HepG2 (cell line): Measurements from ENCODE around the gene SLC17A5. TPM values are rescaled to one million over a fixed set of nuclear protein-coding genes. Genes with fewer than 3 reads are reported as not detected.
A peak's percentile ranks its signal among the peaks of the same experiment; 100 is the strongest.

Experiments used
- ELK4 ChIP-seq: sonication (generic); formaldehyde crosslinking; IDR thresholded peaks from 2 replicates; pipeline ENCODE4 v1.9.0; 2021; ENCODE audit warnings: missing genetic modification reagents, borderline replicate concordance
- PRDM10 ChIP-seq: sonication (generic); formaldehyde crosslinking; IDR thresholded peaks from 2 replicates; pipeline ENCODE4 v1.4.0; 2020; ENCODE audit warnings: low read depth, missing genetic modification reagents
- RBM39 ChIP-seq: fragments of 200-400 bp; formaldehyde crosslinking; IDR thresholded peaks from one replicate; pipeline ENCODE4 v1.6.1; 2018; ENCODE audit warnings: antibody characterized with exemption, mild to moderate bottlenecking, low read depth, low read length; ENCODE audit not compliant: poor library complexity, severe bottlenecking
- ZBTB34 ChIP-seq: sonication (generic); formaldehyde crosslinking; IDR thresholded peaks from 2 replicates; pipeline ENCODE4 v1.8.0; 2022; ENCODE audit warnings: mild to moderate bottlenecking, missing genetic modification reagents
- ZFP36 ChIP-seq: fragments of 150-350 bp; IDR thresholded peaks from 2 replicates; pipeline ENCODE4 v1.6.1; 2018; ENCODE audit warnings: borderline replicate concordance, low read length, low read depth; ENCODE audit not compliant: partially characterized antibody
- ZHX1 ChIP-seq: sonication (generic); formaldehyde crosslinking; IDR thresholded peaks from 2 replicates; pipeline ENCODE4 v1.8.1; 2022; ENCODE audit warnings: low read depth, mild to moderate bottlenecking, missing genetic modification reagents
- ZNF235 ChIP-seq: sonication (generic); formaldehyde crosslinking; IDR thresholded peaks from 2 replicates; pipeline ENCODE4 v1.8.1; 2023; ENCODE audit warnings: mild to moderate bottlenecking, missing genetic modification reagents, borderline replicate concordance
- ZNF251 ChIP-seq: sonication (generic); formaldehyde crosslinking; IDR thresholded peaks from 2 replicates; pipeline ENCODE4 v1.9.0; 2021; ENCODE audit warnings: mild to moderate bottlenecking, missing genetic modification reagents
- ZNF414 ChIP-seq: sonication (generic); formaldehyde crosslinking; IDR thresholded peaks from 2 replicates; pipeline ENCODE4 v1.5.0; 2020; ENCODE audit warnings: missing genetic modification reagents
- ZNF567 ChIP-seq: sonication (generic); formaldehyde crosslinking; IDR thresholded peaks from 2 replicates; pipeline ENCODE4 v1.8.1; 2023; ENCODE audit warnings: mild to moderate bottlenecking, missing genetic modification reagents, borderline replicate concordance
- ZNF577 ChIP-seq: sonication (generic); formaldehyde crosslinking; IDR thresholded peaks from 2 replicates; pipeline ENCODE4 v1.4.0; 2020; ENCODE audit warnings: mild to moderate bottlenecking, low read depth, missing genetic modification reagents, borderline replicate concordance
- ZNF781 ChIP-seq: sonication (generic); formaldehyde crosslinking; IDR thresholded peaks from 2 replicates; pipeline ENCODE4 v1.5.1; 2020; ENCODE audit warnings: borderline replicate concordance, mild to moderate bottlenecking, missing genetic modification reagents; ENCODE audit errors: not compliant biosample characterization
- ZXDC ChIP-seq: sonication (generic); formaldehyde crosslinking; IDR thresholded peaks from 2 replicates; pipeline ENCODE4 v1.5.0; 2020; ENCODE audit warnings: mild to moderate bottlenecking, missing genetic modification reagents
- polyA plus RNA-seq, 8 experiments: library from polyadenylated mRNA; depleted of rRNA in 3 of 8; stranded (reverse) in 7 of 8; unstranded in 1 of 8; fragments of >200 nt; fragmentation: Illumina TruSeq in 4 of 8; extraction: Trizol in 4 of 8; gene quantifications; 2 replicates each; pipeline versions ENCODE4 v1.2.1 to v1.2.3, GENCODE V29; 2011 to 2016; ENCODE audit warnings: low read depth in 4 of 8, missing spikeins in 1 of 8, mixed read lengths in 1 of 8; ENCODE audit not compliant: insufficient read depth in 1 of 8
- total RNA-seq, 5 experiments: library from RNA; depleted of rRNA; stranded (reverse); fragments of >200 nt; fragmentation: Illumina TruSeq; extraction: Trizol; gene quantifications; 2 replicates each; pipeline ENCODE4 v1.2.3, GENCODE V29; 2016; ENCODE audit warnings: low read depth in 1 of 5

Gene SLC17A5
- total and polyA plus RNA-seq, 2 of the 13 experiments (the other 11 are each of a cell fraction or from before 2014, with no cell fraction given): 18.3 to 20.5 TPM

GRCh38 chr6:73580247-73581149 lies 73.3 kb downstream of the SLC17A5 start (continued):
- TF ChIP-seq PRDM10 (CRISPR knock-in tag) (no peak), ZNF567 (CRISPR knock-in tag) (no peak), ZNF414 (CRISPR knock-in tag) (no peak), ZHX1 (no peak), RBM39 (no peak), ZFP36 (no peak), ZNF577 (CRISPR knock-in tag) (no peak), ZNF781 (peak; percentile 61), ZXDC (CRISPR knock-in tag) (no peak), ELK4 (CRISPR knock-in tag) (no peak), ZNF251 (CRISPR knock-in tag) (no peak), ZBTB34 (CRISPR knock-in tag) (no peak), ZNF235 (no peak)
